Natural killer cell (primary cell): ENCODE data around the gene CNBD2. TPM values are rescaled to one million over a fixed set of nuclear protein-coding genes. Genes with fewer than 3 reads are reported as not detected.

Experiments used
- ATAC-seq, 3 donors: fragments of 150-1000 bp in 2 of 3; fragments of 200-7000 bp in 1 of 3; cut with Tn5 transposase; 1 replicate in 1 of 3; 2 replicates in 2 of 3; pipeline ENCODE4 v1.10.0; 2021; ENCODE audit warnings: mild to moderate bottlenecking in 2 of 3, moderate library complexity in 2 of 3
- DNase-seq, 2 donors: peaks; one replicate each; pipeline versions ENCODE4 v3.0.0 to v3.0.0-alpha.2; 2013 to 2021; ENCODE audit warnings: mixed read lengths in 1 of 2
- H3K27ac ChIP-seq: one replicate; pipeline ENCODE4 v1.5.1; 2013; ENCODE audit warnings: mild to moderate bottlenecking, low read length
- H3K27me3 ChIP-seq: one replicate; pipeline ENCODE4 v1.6.1; 2013; ENCODE audit warnings: low read length; ENCODE audit not compliant: control insufficient read depth, insufficient read depth
- H3K36me3 ChIP-seq: one replicate; pipeline ENCODE4 v1.6.1; 2013; ENCODE audit warnings: low read length; ENCODE audit not compliant: control insufficient read depth, insufficient read depth
- H3K4me1 ChIP-seq: one replicate; pipeline ENCODE4 v1.6.1; 2013; ENCODE audit warnings: low read length; ENCODE audit not compliant: control insufficient read depth, insufficient read depth
- H3K4me3 ChIP-seq: one replicate; pipeline ENCODE4 v1.5.1; 2013; ENCODE audit warnings: low read length
- H3K9me3 ChIP-seq: one replicate; pipeline ENCODE4 v1.6.1; 2013; ENCODE audit warnings: low read length; ENCODE audit not compliant: control insufficient read depth, insufficient read depth
- H3K27ac Mint-ChIP-seq, 2 donors: one replicate each; pipeline ENCODE4 v1.8.0; 2022; ENCODE audit warnings: mild to moderate bottlenecking in 2 of 2, mixed read lengths in 2 of 2, moderate library complexity in 1 of 2
- H3K27me3 Mint-ChIP-seq, 2 donors: one replicate each; pipeline ENCODE4 v1.8.0; 2022; ENCODE audit warnings: low read depth in 2 of 2, mixed read lengths in 2 of 2
- H3K36me3 Mint-ChIP-seq: one replicate; pipeline ENCODE4 v1.8.0; 2022; ENCODE audit warnings: mixed read lengths
- H3K4me1 Mint-ChIP-seq, 2 donors: one replicate each; pipeline ENCODE4 v1.8.0; 2022; ENCODE audit warnings: mixed read lengths in 2 of 2
- H3K4me3 Mint-ChIP-seq: one replicate; pipeline ENCODE4 v1.8.0; 2022; ENCODE audit warnings: mild to moderate bottlenecking, moderate library complexity, mixed read lengths
- H3K9me3 Mint-ChIP-seq, 2 donors: one replicate each; pipeline ENCODE4 v1.8.0; 2022; ENCODE audit warnings: mixed read lengths in 2 of 2
- WGBS: methylation state at CpG from one replicate; pipeline ENCODE4 v1.1.7; 2013; ENCODE audit warnings: missing lambda C conversion rate; ENCODE audit not compliant: insufficient coverage; 5-methylcytosine and 5-hydroxymethylcytosine counted together
- intact Hi-C: fragments of 100-400 bp; cut with micrococcal nuclease; formaldehyde crosslinking; loops from one replicate; pipeline ENCODE4 v1.14.2; 2022
- total RNA-seq, 4 donors: library from RNA; stranded (reverse); fragments of 120-200 nt in 1 of 4; gene quantifications; one replicate each; pipeline versions ENCODE4 v1.2.3 to v1.2.4, GENCODE V29; 2013 to 2022
- TF ChIP-seq, protein P1 (sequence below): fragments of 200-600 bp; IDR thresholded peaks from one replicate; pipeline ENCODE4 v1.8.0; 2022; ENCODE audit warnings: antibody characterized with exemption

Gene CNBD2
- 10 to 100 TPM; 17.2 to 20.5 (median 19.5) TPM for total RNA-seq
- 12.0 TPM for total RNA-seq (2013)

GRCh38 chr20:35967979-35968640, at the start of gene CNBD2:
TSS of gene CNBD2 (plus strand) at chr20:35968590. CDS start at chr20:35968763, 173 bp downstream.
- H3K9me3 Mint-ChIP-seq, result no peaks in the 10 kb centered on the region
- peak within 1 kb of the TSS in 1 of 2 donors; percentile 8 for H3K27ac Mint-ChIP-seq
- Histone ChIP-seq H3K9me3 (no peaks in the 10 kb centered on the region), H3K4me1 (no peaks in the 10 kb centered on the region), H3K4me3 (no peak within 1 kb of the TSS), H3K36me3 (no peaks in the 10 kb centered on the region), H3K27ac (no peak within 1 kb of the TSS), H3K27me3 (no peaks in the 10 kb centered on the region)
- TF ChIP-seq, protein P1, sequence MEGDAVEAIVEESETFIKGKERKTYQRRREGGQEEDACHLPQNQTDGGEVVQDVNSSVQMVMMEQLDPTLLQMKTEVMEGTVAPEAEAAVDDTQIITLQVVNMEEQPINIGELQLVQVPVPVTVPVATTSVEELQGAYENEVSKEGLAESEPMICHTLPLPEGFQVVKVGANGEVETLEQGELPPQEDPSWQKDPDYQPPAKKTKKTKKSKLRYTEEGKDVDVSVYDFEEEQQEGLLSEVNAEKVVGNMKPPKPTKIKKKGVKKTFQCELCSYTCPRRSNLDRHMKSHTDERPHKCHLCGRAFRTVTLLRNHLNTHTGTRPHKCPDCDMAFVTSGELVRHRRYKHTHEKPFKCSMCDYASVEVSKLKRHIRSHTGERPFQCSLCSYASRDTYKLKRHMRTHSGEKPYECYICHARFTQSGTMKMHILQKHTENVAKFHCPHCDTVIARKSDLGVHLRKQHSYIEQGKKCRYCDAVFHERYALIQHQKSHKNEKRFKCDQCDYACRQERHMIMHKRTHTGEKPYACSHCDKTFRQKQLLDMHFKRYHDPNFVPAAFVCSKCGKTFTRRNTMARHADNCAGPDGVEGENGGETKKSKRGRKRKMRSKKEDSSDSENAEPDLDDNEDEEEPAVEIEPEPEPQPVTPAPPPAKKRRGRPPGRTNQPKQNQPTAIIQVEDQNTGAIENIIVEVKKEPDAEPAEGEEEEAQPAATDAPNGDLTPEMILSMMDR, result no peak
- H3K4me1 Mint-ChIP-seq, result no peaks in the 10 kb centered on the region
- whole genome bisulfite sequencing, result 100% methylated on average over 2 of the region's 3 CpGs
- intact Hi-C loops, result no loop called here
- DNase-seq (no peak), ATAC-seq (no peak)
- H3K4me3 Mint-ChIP-seq, result no peak within 1 kb of the TSS
- H3K36me3 Mint-ChIP-seq, result no peaks in the 10 kb centered on the region
- peaks cover 0 to 5% of the 10 kb centered on the region in 2 donors for H3K27me3 Mint-ChIP-seq

GRCh38 chr20:35920523-35920922, 47.9 kb upstream of the CNBD2 start:
- no peaks in the 10 kb centered on the region for H3K4me1 Mint-ChIP-seq
- 88% methylated on average over 3 of the region's 3 CpGs for WGBS
- DNase-seq, result no peak
- H3K9me3 ChIP-seq, result no peaks in the 10 kb centered on the region
- H3K4me3 ChIP-seq, result no peak overlapping the region
- H3K4me1 ChIP-seq, result no peaks in the 10 kb centered on the region
- peaks cover 50% of the 10 kb centered on the region for H3K36me3 ChIP-seq
- H3K36me3 Mint-ChIP-seq, result peaks cover 20% of the 10 kb centered on the region
- no peak for ATAC-seq
- H3K27me3 ChIP-seq, result no peaks in the 10 kb centered on the region
- no peak overlapping the region for H3K27ac ChIP-seq
- no peak overlapping the region for H3K4me3 Mint-ChIP-seq
- no peaks in the 10 kb centered on the region for H3K27me3 Mint-ChIP-seq
- intact Hi-C loops, result no loop called here
- TF ChIP-seq, protein P1, result no peak
- peak overlapping the region in 1 of 2 donors; percentile 43 for H3K27ac Mint-ChIP-seq
- no peaks in the 10 kb centered on the region for H3K9me3 Mint-ChIP-seq

DNA sequence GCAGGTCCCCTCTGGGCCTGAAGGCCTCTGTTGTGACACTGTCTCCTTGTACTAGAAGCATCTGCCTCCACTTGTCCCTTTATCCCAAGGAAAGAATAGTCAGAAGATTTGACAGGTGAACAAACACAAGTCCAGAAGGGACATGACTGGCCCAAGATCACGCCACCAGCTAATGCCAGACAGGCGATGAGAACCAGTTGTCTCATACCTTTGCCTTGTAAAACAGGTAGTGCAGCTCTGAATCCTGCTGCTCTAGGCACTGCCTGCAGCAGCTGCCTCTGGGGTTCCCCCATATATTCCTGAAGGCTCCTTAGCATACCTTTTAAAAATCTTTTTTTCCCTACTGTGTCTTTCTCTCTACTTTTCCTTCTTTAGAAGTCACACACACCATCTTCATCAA, 39.1 kb upstream of the CNBD2 start:
- Mint-ChIP-seq H3K9me3 (no peaks in the 10 kb centered on the region), H3K27ac (no peak overlapping the region), H3K36me3 (peaks cover 7% of the 10 kb centered on the region), H3K4me3 (no peak overlapping the region), H3K4me1 (peaks cover 6 to 11% of the 10 kb centered on the region in 2 donors), H3K27me3 (no peaks in the 10 kb centered on the region)
- peaks cover 42% of the 10 kb centered on the region for H3K36me3 ChIP-seq
- DNase-seq (no peak), ATAC-seq (no peak)
- H3K4me3 ChIP-seq, result no peak overlapping the region
- H3K4me1 ChIP-seq, result no peaks in the 10 kb centered on the region
- WGBS, result 97% methylated on average over 2 of the region's 2 CpGs
- intact Hi-C loops, result no loop called here
- no peaks in the 10 kb centered on the region for H3K27me3 ChIP-seq
- H3K27ac ChIP-seq, result no peak overlapping the region
- TF ChIP-seq, protein P1, result no peak
- H3K9me3 ChIP-seq, result no peaks in the 10 kb centered on the region

- 98% methylated on average over 3 of the region's 4 CpGs for WGBS
- intact Hi-C loops, result loop anchor here (10.0 kb wide), 1 partner anchor 899 kb away; no protein-coding TSS in a partner anchor
- H3K9me3 Mint-ChIP-seq, result no peaks in the 10 kb centered on the region
- TF ChIP-seq, protein P1, result no peak
- peaks cover 7% of the 10 kb centered on the region for H3K36me3 Mint-ChIP-seq
- H3K4me3 Mint-ChIP-seq, result no peak overlapping the region
- H3K36me3 ChIP-seq, result peaks cover 36% of the 10 kb centered on the region
- DNase-seq (no peak), ATAC-seq (no peak)
- no peak overlapping the region for H3K27ac ChIP-seq
- peaks cover 10 to 11% of the 10 kb centered on the region in 2 donors for H3K4me1 Mint-ChIP-seq
- H3K9me3 ChIP-seq, result no peaks in the 10 kb centered on the region
- no peaks in the 10 kb centered on the region for H3K4me1 ChIP-seq
- H3K27ac Mint-ChIP-seq, result no peak overlapping the region
- no peaks in the 10 kb centered on the region for H3K27me3 ChIP-seq
- H3K27me3 Mint-ChIP-seq, result no peaks in the 10 kb centered on the region
- H3K4me3 ChIP-seq, result no peak overlapping the region
These were observed 34.3 kb upstream of the CNBD2 start for GRCh38 chr20:35934050-35934449.
